NCI-H128 (cell line): ENCODE measurements around the gene HS2ST1.

Experiments used
- DNase-seq: peaks from one replicate; lab custom pipeline; 2025; ENCODE audit not compliant: unreplicated experiment; lab: John Stamatoyannopoulos, UW

Gene HS2ST1

GRCh38 chr1:87132284-87132870, 217.9 kb downstream of the HS2ST1 start:
- DNase-seq, result no peak

- DNase-seq, result no peak
Observed at GRCh38 chr1:87134061-87134460, 219.6 kb downstream of the HS2ST1 start.

GRCh38 chr1:87134625-87135328, 220.3 kb downstream of the HS2ST1 start:
- no peak for DNase-seq

- no peak for DNase-seq
Observed at GRCh38 chr1:87135329-87135712, 220.9 kb downstream of the HS2ST1 start.

GRCh38 chr1:87136607-87137341, 222.3 kb downstream of the HS2ST1 start:
- DNase-seq, result no peak

- no peak for DNase-seq
Observed at GRCh38 chr1:87137342-87137739, 222.9 kb downstream of the HS2ST1 start.

GRCh38 chr1:87140831-87141540, 226.6 kb downstream of the HS2ST1 start:
- no peak for DNase-seq

- DNase-seq, result peak; percentile 56
Observed at GRCh38 chr1:87141556-87141955, 227.1 kb downstream of the HS2ST1 start.

- no peak for DNase-seq
Observed at GRCh38 chr1:87143413-87144135, 229.1 kb downstream of the HS2ST1 start.

GRCh38 chr1:87144316-87144895, 230.0 kb downstream of the HS2ST1 start:
- DNase-seq, result no peak

GRCh38 chr1:87144981-87145380, 230.5 kb downstream of the HS2ST1 start:
- DNase-seq, result no peak

- no peak for DNase-seq
Observed at GRCh38 chr1:87146538-87146937, 232.1 kb downstream of the HS2ST1 start.

- no peak for DNase-seq
Observed at GRCh38 chr1:87146986-87147385, 232.6 kb downstream of the HS2ST1 start.

- DNase-seq, result no peak
Observed at GRCh38 chr1:87147851-87148250, 233.4 kb downstream of the HS2ST1 start.

GRCh38 chr1:87148661-87149060, 234.2 kb downstream of the HS2ST1 start:
- DNase-seq, result no peak

GRCh38 chr1:87149241-87150041, 235.0 kb downstream of the HS2ST1 start:
- no peak for DNase-seq

GRCh38 chr1:87150143-87150542, 235.7 kb downstream of the HS2ST1 start:
- no peak for DNase-seq

- no peak for DNase-seq
Observed at GRCh38 chr1:87151500-87152421, 237.3 kb downstream of the HS2ST1 start.

- no peak for DNase-seq
Observed at GRCh38 chr1:87154384-87154783, 239.9 kb downstream of the HS2ST1 start.
